IMR-90 (cell line): ENCODE data around the gene GRK2. TPM values are rescaled to one million over a fixed set of nuclear protein-coding genes. Genes with fewer than 3 reads are reported as not detected.
A peak's percentile ranks its signal among the peaks of the same experiment; 100 is the strongest.

ENCODE experiments used
- ATAC-seq: fragments of 200-7000 bp; cut with Tn5 transposase; 2 replicates; pipeline ENCODE4 v1.9.1; 2020; ENCODE audit warnings: low read depth, mild to moderate bottlenecking, moderate library complexity
- BruUV-seq: library from RNA; stranded (reverse); fragments of 400-500 nt; replicated peaks from 2 replicates; lab custom pipeline; 2021; lab: Mats Ljungman, UMichigan
- CTCF ChIA-PET: fragments of 300-600 bp; formaldehyde crosslinking; extraction: SDS; loops from one replicate; lab custom pipeline; 2021; ENCODE audit warnings: antibody characterized with exemption; lab: Yijun Ruan, JAX
- POLR2A ChIA-PET: fragments of 300-600 bp; sonication (Branson Sonifier 250); formaldehyde crosslinking; loops from one replicate; lab custom pipeline; 2022; ENCODE audit warnings: antibody characterized with exemption; ENCODE audit not compliant: unreplicated experiment; lab: Charles Lee
- DNase-seq: peaks from one replicate; pipeline ENCODE4 v3.0.0; 2013
- H2AFZ ChIP-seq: replicated peaks from 2 replicates; pipeline ENCODE3; 2013; ENCODE audit warnings: low read length, mild to moderate bottlenecking; ENCODE audit not compliant: poor library complexity
- H2AK5ac ChIP-seq: 2 replicates; pipeline ENCODE4 v1.6.1; 2013; ENCODE audit warnings: low read depth, low read length, inconsistent platforms
- H2AK9ac ChIP-seq: replicated peaks from 2 replicates; pipeline ENCODE3; 2013; ENCODE audit warnings: mild to moderate bottlenecking, low read depth, low read length, moderate library complexity; ENCODE audit not compliant: poor library complexity
- H2BK120ac ChIP-seq: 2 replicates; pipeline ENCODE4 v1.6.1; 2013; ENCODE audit warnings: low read depth, low read length, inconsistent platforms
- H2BK15ac ChIP-seq: 3 replicates; pipeline ENCODE4 v1.6.1; 2013; ENCODE audit warnings: low read depth, low read length, inconsistent platforms
- H2BK20ac ChIP-seq: 2 replicates; pipeline ENCODE4 v1.6.1; 2013; ENCODE audit warnings: low read depth, mild to moderate bottlenecking, inconsistent platforms, low read length, moderate library complexity
- H2BK5ac ChIP-seq: 2 replicates; pipeline ENCODE4 v1.6.1; 2013; ENCODE audit warnings: mild to moderate bottlenecking, low read depth, low read length, inconsistent platforms; ENCODE audit not compliant: poor library complexity, severe bottlenecking
- H3K14ac ChIP-seq: replicated peaks from 2 replicates; pipeline ENCODE4 v1.6.1; 2013; ENCODE audit warnings: low read depth, low read length, inconsistent platforms
- H3K18ac ChIP-seq: 2 replicates; pipeline ENCODE4 v1.6.1; 2013; ENCODE audit warnings: low read depth, low read length, control low read depth
- H3K23ac ChIP-seq: 2 replicates; pipeline ENCODE4 v1.6.1; 2013; ENCODE audit warnings: low read depth, low read length, inconsistent platforms
- H3K27ac ChIP-seq: 2 replicates; pipeline ENCODE4 v1.5.1; 2013; ENCODE audit warnings: mild to moderate bottlenecking, control low read depth, low read length; ENCODE audit not compliant: insufficient read depth
- H3K27me3 ChIP-seq: 2 replicates; pipeline ENCODE4 v1.6.1; 2013; ENCODE audit warnings: low read length; ENCODE audit not compliant: control insufficient read depth, insufficient read depth
- H3K36me3 ChIP-seq: 2 replicates; pipeline ENCODE4 v1.6.1; 2013; ENCODE audit warnings: low read length, mixed read lengths; ENCODE audit not compliant: control insufficient read depth, insufficient read depth
- H3K4ac ChIP-seq: 2 replicates; pipeline ENCODE4 v1.6.1; 2013; ENCODE audit warnings: low read depth, low read length, inconsistent platforms
- H3K4me1 ChIP-seq: 2 replicates; pipeline ENCODE4 v1.6.1; 2013; ENCODE audit warnings: low read length, mixed read lengths; ENCODE audit not compliant: control insufficient read depth, insufficient read depth
- H3K4me2 ChIP-seq: 2 replicates; pipeline ENCODE4 v1.6.1; 2013; ENCODE audit warnings: low read depth, mild to moderate bottlenecking, control low read depth, low read length, moderate library complexity
- H3K4me3 ChIP-seq: 2 replicates; pipeline ENCODE4 v1.5.1; 2013; ENCODE audit warnings: low read depth, mild to moderate bottlenecking, control low read depth, low read length, moderate library complexity; ENCODE audit not compliant: insufficient read depth
- H3K56ac ChIP-seq: 2 replicates; pipeline ENCODE4 v1.6.1; 2013; ENCODE audit warnings: low read length, inconsistent platforms; ENCODE audit not compliant: insufficient read depth; ENCODE audit errors: extremely low read depth
- H3K79me1 ChIP-seq, 2 experiments: 2 replicates each; pipeline ENCODE4 v1.6.1; 2013; ENCODE audit warnings: low read length in 2 of 2, inconsistent platforms in 1 of 2, low read depth in 1 of 2
- H3K9ac ChIP-seq: 2 replicates; pipeline ENCODE4 v1.6.1; 2013; ENCODE audit warnings: low read depth, low read length, control low read depth
- H3K9me1 ChIP-seq: 2 replicates; pipeline ENCODE4 v1.6.1; 2013; ENCODE audit warnings: low read length, inconsistent platforms; ENCODE audit not compliant: insufficient read depth
- H3K9me3 ChIP-seq: 2 replicates; pipeline ENCODE4 v1.6.1; 2013; ENCODE audit warnings: low read length; ENCODE audit not compliant: control insufficient read depth, insufficient read depth
- H4K20me1 ChIP-seq: 2 replicates; pipeline ENCODE4 v1.6.1; 2013; ENCODE audit warnings: low read length, inconsistent platforms; ENCODE audit not compliant: insufficient read depth
- H4K5ac ChIP-seq: 2 replicates; pipeline ENCODE4 v1.6.1; 2013; ENCODE audit warnings: mild to moderate bottlenecking, low read depth, low read length, control low read depth
- H4K8ac ChIP-seq, 2 experiments: 2 replicates each; pipeline ENCODE4 v1.6.1; 2013; ENCODE audit warnings: low read depth in 2 of 2, low read length in 2 of 2, control low read depth in 1 of 2, inconsistent platforms in 1 of 2
- H4K91ac ChIP-seq: 2 replicates; pipeline ENCODE4 v1.6.1; 2013; ENCODE audit warnings: low read depth, low read length, inconsistent platforms; ENCODE audit not compliant: insufficient read depth
- POLR2A ChIP-seq: IDR thresholded peaks from 2 replicates; pipeline ENCODE4 v1.6.1; 2012; ENCODE audit warnings: mild to moderate bottlenecking, low read depth, low read length
- dilution Hi-C: fragments of 300-500 bp; cut with HindIII; formaldehyde crosslinking; loops from one replicate; pipeline ENCODE4 v1.14.3; 2018; ENCODE audit warnings: low sequenced_read_pairs; ENCODE audit not compliant: unreplicated experiment
- in situ Hi-C: fragments of 300-500 bp; cut with MboI; formaldehyde crosslinking; loops from 3 replicates; pipeline ENCODE4 v1.14.3; 2019; ENCODE audit warnings: low sequenced_read_pairs, inconsistent platforms, mixed read lengths
- intact Hi-C: fragments of 100-400 bp; cut with micrococcal nuclease; formaldehyde crosslinking; loops from 2 replicates; pipeline ENCODE4 v1.10.0; 2022
- polyA plus RNA-seq, 3 experiments: library from polyadenylated mRNA; depleted of rRNA; stranded (reverse); fragments of >200 nt; gene quantifications; 2 replicates each; pipeline ENCODE4 v1.2.3, GENCODE V29; 2012; ENCODE audit warnings: low replicate concordance in 1 of 3
- total RNA-seq: library from RNA; depleted of rRNA; stranded (reverse); fragments of >200 nt; gene quantifications from 2 replicates; pipeline ENCODE4 v1.2.3, GENCODE V29; 2012

GRK2 gene
- total and polyA plus RNA-seq, 2 of the 4 experiments (the other 2 are of a cell fraction), result 26.7 to 41.8 TPM

- H3K79me1 ChIP-seq, result peaks cover 49 to 84% of the 10 kb centered on the region in 2 experiments
- ATAC-seq (peak; percentile 35), DNase-seq (no peak)
- no peak overlapping the region for H4K8ac ChIP-seq
- H3K9me1 ChIP-seq, result peaks cover 15% of the 10 kb centered on the region; the same call in 1 of the 2 replicates
- H3K27me3 ChIP-seq, result no peaks in the 10 kb centered on the region
- H4K91ac ChIP-seq, result no peak overlapping the region
- no peak overlapping the region for H3K4me3 ChIP-seq
- dilution Hi-C loops, result no loop called here
- in situ Hi-C loops, result no loop called here
- intact Hi-C loops, result no loop called here
- no peak overlapping the region for H3K9ac ChIP-seq
- no peak overlapping the region for H2BK5ac ChIP-seq
- no peak overlapping the region for H2AFZ ChIP-seq
- no peak overlapping the region for H3K4ac ChIP-seq
- H2BK20ac ChIP-seq, result no peak overlapping the region
- H3K14ac ChIP-seq, result no peak overlapping the region
- H3K4me1 ChIP-seq, result peaks cover 2% of the 10 kb centered on the region
- TF ChIP-seq POLR2A, result no peak
- H2AK5ac ChIP-seq, result no peak overlapping the region
- CTCF ChIA-PET, result interaction anchor here (0.6 to 1.2 kb wide), 3 partner anchors 38 to 146 kb away, joined by 3 to 4 read pairs (median 3); no protein-coding TSS in a partner anchor
- peaks cover 20% of the 10 kb centered on the region; the same call in 1 of the 2 replicates for H4K20me1 ChIP-seq
- no peaks in the 10 kb centered on the region for H3K9me3 ChIP-seq
- POLR2A ChIA-PET, result no interaction called here
- H3K18ac ChIP-seq, result no peak overlapping the region
- no peak overlapping the region for H3K23ac ChIP-seq
- no peak overlapping the region for H3K4me2 ChIP-seq
- H2AK9ac ChIP-seq, result no peak overlapping the region
- no peak overlapping the region for H2BK15ac ChIP-seq
- H3K27ac ChIP-seq, result no peak overlapping the region; the same call in 1 of the 2 replicates
- no peak overlapping the region for H2BK120ac ChIP-seq
- BruUV-seq, result no TSS peak
- H3K36me3 ChIP-seq, result peaks cover 79% of the 10 kb centered on the region
- no peak overlapping the region for H4K5ac ChIP-seq
- H3K56ac ChIP-seq, result no peak overlapping the region
Observed at GRCh38 chr11:67248653-67249052, 17.6 kb upstream of the GRK2 start.
